Karpas-422 (cell line): ENCODE results near the gene E2F1. TPM values are rescaled to one million over a fixed set of nuclear protein-coding genes. Genes with fewer than 3 reads are reported as not detected.

ENCODE experiments used
- DNase-seq: peaks from one replicate; pipeline ENCODE4 v3.0.0-alpha.2; 2015
- H2AFZ ChIP-seq: fragments of 200-600 bp; sonication (generic); 2 replicates; pipeline ENCODE4 v1.6.1; 2014; ENCODE audit warnings: antibody characterized with exemption, low read length, mixed read lengths
- H3K27ac ChIP-seq: fragments of 200-600 bp; sonication (generic); 2 replicates; pipeline ENCODE4 v1.5.1; 2014; ENCODE audit warnings: mild to moderate bottlenecking, low read length, moderate library complexity
- H3K27me3 ChIP-seq: fragments of 200-600 bp; sonication (generic); 2 replicates; pipeline ENCODE4 v1.6.1; 2014; ENCODE audit warnings: low read length, mixed read lengths
- H3K36me3 ChIP-seq: fragments of 200-600 bp; sonication (generic); 2 replicates; pipeline ENCODE4 v1.6.1; 2014; ENCODE audit warnings: low read length, mixed read lengths; ENCODE audit not compliant: insufficient read depth
- H3K4me1 ChIP-seq: fragments of 200-600 bp; sonication (generic); 2 replicates; pipeline ENCODE4 v1.6.1; 2014; ENCODE audit warnings: mild to moderate bottlenecking, low read length, mixed read lengths
- H3K4me2 ChIP-seq: fragments of 200-600 bp; sonication (generic); 2 replicates; pipeline ENCODE4 v1.6.1; 2014; ENCODE audit warnings: low read length, low read depth, mild to moderate bottlenecking; ENCODE audit not compliant: poor library complexity, severe bottlenecking
- H3K4me3 ChIP-seq: fragments of 200-600 bp; sonication (generic); 2 replicates; pipeline ENCODE4 v1.5.1; 2014; ENCODE audit warnings: mild to moderate bottlenecking, antibody characterized with exemption, low read length, mixed read lengths
- H3K79me2 ChIP-seq: fragments of 200-600 bp; sonication (generic); 2 replicates; pipeline ENCODE4 v1.6.1; 2014; ENCODE audit warnings: mild to moderate bottlenecking, low read length, mixed read lengths
- H3K9ac ChIP-seq: fragments of 200-600 bp; sonication (generic); 2 replicates; pipeline ENCODE4 v1.6.0; 2014; ENCODE audit warnings: low read length
- H3K9me2 ChIP-seq: fragments of 200-600 bp; sonication (generic), shearing (Covaris generic); replicated peaks from 2 replicates; pipeline ENCODE4 v1.6.0; 2014; ENCODE audit warnings: mild to moderate bottlenecking, low read length, moderate library complexity; ENCODE audit not compliant: insufficient read depth
- H3K9me3 ChIP-seq: fragments of 300-700, 200-600 bp; sonication (generic); 2 replicates; pipeline ENCODE4 v1.6.1; 2014; ENCODE audit warnings: low read length, mixed read lengths
- H4K20me1 ChIP-seq: fragments of 200-600 bp; sonication (generic); 2 replicates; pipeline ENCODE4 v1.6.1; 2014; ENCODE audit warnings: mild to moderate bottlenecking, antibody characterized with exemption, low read length, low read depth; ENCODE audit not compliant: insufficient read depth
- total RNA-seq: library from RNA; depleted of rRNA; stranded (reverse); fragments of >200 nt; shearing (Covaris generic); gene quantifications from 2 replicates; pipeline ENCODE4 v1.2.3, GENCODE V29; 2014; ENCODE audit warnings: low replicate concordance

E2F1 gene
- total RNA-seq, 1 experiment from 2014 or later: 19.2 TPM

DNA sequence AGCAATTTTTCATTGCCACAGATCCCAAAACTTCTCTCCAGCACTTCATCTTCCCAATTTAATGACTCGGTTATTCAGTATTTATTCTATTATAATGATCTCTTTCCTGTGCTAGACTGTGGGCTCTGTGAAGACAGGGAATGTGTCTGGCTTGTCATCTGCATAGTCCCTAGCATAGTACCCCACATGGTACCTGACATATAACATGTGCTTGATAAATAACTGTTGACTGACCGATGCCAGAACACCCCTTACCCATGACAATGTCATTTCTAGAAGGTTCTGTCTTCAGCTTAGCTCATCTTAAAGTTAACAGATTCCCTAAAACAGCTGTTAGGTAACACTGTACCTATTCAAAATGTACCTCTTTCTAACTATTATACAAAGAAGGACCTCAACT, 30.3 kb upstream of the E2F1 start:
- H3K79me2 ChIP-seq: 0 out of 2 replicates have a peak, but pooled peaks cover 6% of the 10 kb centered on the region
- H3K4me2 ChIP-seq: no peak overlapping the region
- no peak overlapping the region for H3K27ac ChIP-seq
- H4K20me1 ChIP-seq: no peaks in the 10 kb centered on the region
- H2AFZ ChIP-seq: no peak overlapping the region
- no peaks in the 10 kb centered on the region for H3K9me2 ChIP-seq
- no peak overlapping the region for H3K9ac ChIP-seq
- H3K36me3 ChIP-seq: no peaks in the 10 kb centered on the region
- no peaks in the 10 kb centered on the region for H3K9me3 ChIP-seq
- H3K4me1 ChIP-seq: peaks cover 6% of the 10 kb centered on the region
- no peaks in the 10 kb centered on the region for H3K27me3 ChIP-seq
- DNase-seq: no peak
- H3K4me3 ChIP-seq: no peak overlapping the region

DNA sequence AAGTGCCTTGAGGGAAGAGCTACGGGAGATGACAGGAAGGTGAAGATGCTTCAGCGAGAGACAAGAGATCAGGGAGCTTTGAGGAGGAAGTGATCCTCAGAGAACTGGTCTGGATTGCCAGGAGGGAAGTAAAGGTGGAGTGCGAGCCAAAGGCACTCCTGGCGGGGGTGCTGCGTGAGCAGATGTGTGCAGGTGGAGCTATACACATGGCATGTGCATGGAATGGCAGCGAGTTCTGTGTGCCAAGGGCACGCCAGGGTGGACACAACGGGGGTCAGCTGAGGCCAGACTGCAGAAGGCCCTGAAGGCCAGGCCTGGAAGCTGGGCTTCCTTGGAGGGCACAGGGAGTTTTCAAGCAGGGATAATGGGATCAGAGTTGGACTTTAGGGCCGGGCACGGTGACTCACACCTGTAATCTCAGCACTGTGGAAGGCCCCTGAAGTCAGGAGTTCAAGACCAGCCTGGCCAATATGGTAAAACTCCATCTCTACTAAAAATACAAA, 27.7 kb upstream of the E2F1 start:
- Histone ChIP-seq H3K4me1 (peaks cover 7% of the 10 kb centered on the region; the same call in 1 of the 2 replicates), H3K9ac (no peak overlapping the region), H3K27me3 (no peaks in the 10 kb centered on the region), H3K79me2 (no peaks in the 10 kb centered on the region), H3K9me2 (no peaks in the 10 kb centered on the region), H3K4me3 (no peak overlapping the region), H3K4me2 (no peak overlapping the region), H3K36me3 (no peaks in the 10 kb centered on the region), H4K20me1 (no peaks in the 10 kb centered on the region), H2AFZ (no peak overlapping the region), H3K27ac (no peak overlapping the region), H3K9me3 (no peaks in the 10 kb centered on the region)
- DNase-seq: no peak

DNA sequence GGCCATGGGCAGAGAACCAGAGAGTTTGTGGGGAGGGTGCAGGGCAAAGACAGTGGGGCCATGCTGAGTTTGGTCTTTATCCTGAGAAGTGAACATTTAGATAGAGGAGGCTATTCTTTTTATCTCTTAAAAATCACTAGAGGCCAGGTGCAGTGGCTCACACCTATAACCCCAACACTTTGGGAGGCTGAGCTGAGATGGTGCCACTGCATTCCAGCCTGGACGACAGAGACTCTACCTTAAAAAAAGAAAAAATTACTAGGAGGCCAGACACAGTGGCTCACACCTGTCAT, 25.2 kb upstream of the E2F1 start:
- DNase-seq: no peak
- Histone ChIP-seq H3K36me3 (no peaks in the 10 kb centered on the region), H3K4me2 (no peak overlapping the region)

GRCh38 chr20:33710681-33711445, 24.7 kb upstream of the E2F1 start:
- DNase-seq: no peak
- Histone ChIP-seq H3K79me2 (no peaks in the 10 kb centered on the region), H2AFZ (no peak overlapping the region), H3K4me3 (no peak overlapping the region), H4K20me1 (no peaks in the 10 kb centered on the region), H3K4me2 (no peak overlapping the region), H3K9me3 (no peaks in the 10 kb centered on the region), H3K9me2 (no peaks in the 10 kb centered on the region), H3K27me3 (no peaks in the 10 kb centered on the region), H3K27ac (no peak overlapping the region), H3K9ac (no peak overlapping the region), H3K4me1 (peaks cover 14% of the 10 kb centered on the region), H3K36me3 (no peaks in the 10 kb centered on the region)

More for the DNA sequence above, 25.2 kb upstream of the E2F1 start:
- no peak overlapping the region for H3K27ac ChIP-seq
- peaks cover 9% of the 10 kb centered on the region; the same call in 1 of the 2 replicates for H3K4me1 ChIP-seq
- no peaks in the 10 kb centered on the region for H3K79me2 ChIP-seq
- H2AFZ ChIP-seq: no peak overlapping the region
- no peaks in the 10 kb centered on the region for H4K20me1 ChIP-seq
- no peak overlapping the region for H3K9ac ChIP-seq
- no peaks in the 10 kb centered on the region for H3K27me3 ChIP-seq
- H3K9me2 ChIP-seq: no peaks in the 10 kb centered on the region
- H3K4me3 ChIP-seq: no peak overlapping the region
- H3K9me3 ChIP-seq: no peaks in the 10 kb centered on the region

DNA sequence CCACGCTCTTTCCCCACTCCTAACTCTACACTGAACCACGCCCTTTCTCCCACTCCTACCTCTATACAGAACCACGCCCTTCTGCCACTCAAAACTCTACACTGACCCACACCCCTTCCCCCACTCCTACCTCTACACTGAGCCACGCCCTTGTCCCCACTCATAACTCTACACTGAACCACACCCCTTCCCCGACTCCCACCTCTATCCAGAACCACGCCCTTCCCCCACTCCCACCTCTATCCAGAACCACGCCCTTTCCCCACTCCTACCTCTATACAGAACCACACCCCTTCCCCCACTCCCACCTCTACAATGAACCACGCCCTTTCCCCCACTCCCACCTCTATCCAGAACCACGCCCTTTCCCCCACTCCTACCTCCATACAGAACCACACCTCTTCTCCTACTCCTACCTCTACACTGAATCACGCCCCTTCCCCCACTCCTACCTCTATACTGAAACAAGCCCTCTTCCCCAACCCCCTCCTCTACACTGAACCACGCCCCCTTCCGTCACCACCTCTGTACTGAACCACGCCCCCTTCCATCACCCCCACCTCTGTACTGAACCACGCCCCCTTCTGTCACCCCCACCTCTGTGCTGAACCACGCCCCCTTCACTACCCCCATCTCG, 23.8 kb upstream of the E2F1 start:
- Histone ChIP-seq H3K9ac (no peak overlapping the region), H3K27ac (no peak overlapping the region), H3K27me3 (no peaks in the 10 kb centered on the region), H2AFZ (no peak overlapping the region), H4K20me1 (no peaks in the 10 kb centered on the region), H3K4me2 (no peak overlapping the region), H3K79me2 (no peaks in the 10 kb centered on the region), H3K4me3 (no peak overlapping the region), H3K4me1 (peaks cover 21% of the 10 kb centered on the region), H3K36me3 (no peaks in the 10 kb centered on the region), H3K9me2 (no peaks in the 10 kb centered on the region), H3K9me3 (no peaks in the 10 kb centered on the region)
- no peak for DNase-seq

- Histone ChIP-seq H3K9me2 (no peaks in the 10 kb centered on the region), H3K79me2 (no peaks in the 10 kb centered on the region), H3K4me3 (no peak overlapping the region), H3K4me1 (peaks cover 21% of the 10 kb centered on the region), H3K36me3 (no peaks in the 10 kb centered on the region), H3K9me3 (no peaks in the 10 kb centered on the region), H3K9ac (no peak overlapping the region), H2AFZ (no peak overlapping the region), H3K4me2 (no peak overlapping the region), H3K27ac (no peak overlapping the region), H3K27me3 (no peaks in the 10 kb centered on the region), H4K20me1 (no peaks in the 10 kb centered on the region)
- no peak for DNase-seq
Measured at GRCh38 chr20:33709398-33709797, 23.2 kb upstream of the E2F1 start.

- H4K20me1 ChIP-seq: no peaks in the 10 kb centered on the region
- no peaks in the 10 kb centered on the region for H3K9me3 ChIP-seq
- no peaks in the 10 kb centered on the region for H3K27me3 ChIP-seq
- H3K79me2 ChIP-seq: no peaks in the 10 kb centered on the region
- H3K36me3 ChIP-seq: no peaks in the 10 kb centered on the region
- H3K4me2 ChIP-seq: no peak overlapping the region
- no peaks in the 10 kb centered on the region for H3K9me2 ChIP-seq
- no peak overlapping the region for H2AFZ ChIP-seq
- peaks cover 21% of the 10 kb centered on the region for H3K4me1 ChIP-seq
- no peak overlapping the region for H3K27ac ChIP-seq
- no peak for DNase-seq
- H3K9ac ChIP-seq: no peak overlapping the region
- no peak overlapping the region for H3K4me3 ChIP-seq
Measured at GRCh38 chr20:33707668-33708067, 21.5 kb upstream of the E2F1 start.

GRCh38 chr20:33704197-33704924, 18.2 kb upstream of the E2F1 start:
- no peaks in the 10 kb centered on the region for H3K9me3 ChIP-seq
- H3K27ac ChIP-seq: no peak overlapping the region
- no peak overlapping the region for H3K9ac ChIP-seq
- no peaks in the 10 kb centered on the region for H3K27me3 ChIP-seq
- no peaks in the 10 kb centered on the region for H3K79me2 ChIP-seq
- H3K4me2 ChIP-seq: no peak overlapping the region
- DNase-seq: no peak
- no peaks in the 10 kb centered on the region for H4K20me1 ChIP-seq
- H3K36me3 ChIP-seq: no peaks in the 10 kb centered on the region
- H3K4me3 ChIP-seq: no peak overlapping the region
- H2AFZ ChIP-seq: no peak overlapping the region
- H3K9me2 ChIP-seq: no peaks in the 10 kb centered on the region
- peaks cover 16% of the 10 kb centered on the region for H3K4me1 ChIP-seq
